ENCODE data around the gene ARV1.
"Not testable (repeated sequence)": the region's sequence is repeated elsewhere in the genome, so short reads cannot be mapped to it uniquely, and the experiment has no call there.

GRCh38 chr1:231045921-231046729 is 67.2 kb downstream of the ARV1 start:
- TF ChIP-seq CTCF (IDR thresholded peaks at IDR 0.05 in 8 of 11, conservative IDR thresholded peaks at IDR 0.05 in 3 of 11); POLR2A (IDR thresholded peaks at IDR 0.05); POLR2AphosphoS5 (IDR thresholded peaks at IDR 0.05): not testable (repeated sequence)
